NCI-H345 treated with DMSO at 0.1 percent for 48 hours (cell line): ENCODE data around the gene C10orf53.

Source experiments
- DNase-seq: peaks from one replicate; lab custom pipeline; 2025; ENCODE audit not compliant: unreplicated experiment; lab: John Stamatoyannopoulos, UW

The C10orf53 gene, protein sequence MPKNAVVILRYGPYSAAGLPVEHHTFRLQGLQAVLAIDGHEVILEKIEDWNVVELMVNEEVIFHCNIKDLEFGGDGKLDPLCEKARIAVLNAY

DNA sequence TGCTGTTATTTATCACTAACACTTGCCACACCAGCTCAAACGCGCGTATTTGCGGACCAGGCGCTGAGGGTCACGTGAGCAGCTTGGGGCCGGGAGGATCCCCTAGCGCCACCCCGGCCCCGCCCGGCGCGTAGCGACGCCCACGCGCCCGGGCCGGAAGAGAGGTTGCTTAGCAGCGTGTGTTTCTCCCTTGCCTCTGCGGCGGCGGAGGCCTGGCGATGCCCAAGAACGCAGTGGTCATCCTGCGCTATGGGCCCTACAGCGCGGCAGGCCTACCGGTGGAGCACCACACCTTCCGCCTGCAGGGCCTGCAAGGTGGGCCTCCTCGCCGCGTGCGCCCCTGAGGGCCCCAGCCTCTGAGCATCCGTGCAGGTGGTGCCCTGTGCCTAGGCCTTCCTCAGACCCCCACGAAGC is at the start of gene C10orf53:
Gene C10orf53, plus strand, starts transcription at position 172 of the 414 bp plus-strand sequence. Its CDS starts 47 bp downstream, at position 219.
- DNase-seq, result peak; percentile 41

DNA sequence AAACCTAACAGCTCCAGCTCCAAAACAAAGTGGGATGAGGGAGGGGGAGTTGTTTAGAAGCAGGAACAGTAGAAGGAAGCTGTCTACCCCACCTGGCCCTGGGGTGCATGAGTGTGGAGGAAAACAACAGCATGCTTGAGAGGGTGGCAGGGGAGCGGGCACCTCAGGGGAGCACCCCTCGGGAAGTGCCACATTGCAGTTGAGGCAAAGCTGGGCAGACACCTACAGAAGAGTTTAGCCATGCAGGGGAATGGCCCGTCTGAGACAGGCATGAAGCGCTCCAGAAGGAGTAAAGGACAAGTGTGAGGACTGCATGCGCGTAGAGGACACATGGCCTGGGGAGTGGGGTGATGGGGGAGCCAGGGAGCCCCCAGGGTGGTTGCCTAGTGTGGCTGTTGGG is 47.5 kb upstream of the C10orf53 start:
- no peak for DNase-seq

DNA sequence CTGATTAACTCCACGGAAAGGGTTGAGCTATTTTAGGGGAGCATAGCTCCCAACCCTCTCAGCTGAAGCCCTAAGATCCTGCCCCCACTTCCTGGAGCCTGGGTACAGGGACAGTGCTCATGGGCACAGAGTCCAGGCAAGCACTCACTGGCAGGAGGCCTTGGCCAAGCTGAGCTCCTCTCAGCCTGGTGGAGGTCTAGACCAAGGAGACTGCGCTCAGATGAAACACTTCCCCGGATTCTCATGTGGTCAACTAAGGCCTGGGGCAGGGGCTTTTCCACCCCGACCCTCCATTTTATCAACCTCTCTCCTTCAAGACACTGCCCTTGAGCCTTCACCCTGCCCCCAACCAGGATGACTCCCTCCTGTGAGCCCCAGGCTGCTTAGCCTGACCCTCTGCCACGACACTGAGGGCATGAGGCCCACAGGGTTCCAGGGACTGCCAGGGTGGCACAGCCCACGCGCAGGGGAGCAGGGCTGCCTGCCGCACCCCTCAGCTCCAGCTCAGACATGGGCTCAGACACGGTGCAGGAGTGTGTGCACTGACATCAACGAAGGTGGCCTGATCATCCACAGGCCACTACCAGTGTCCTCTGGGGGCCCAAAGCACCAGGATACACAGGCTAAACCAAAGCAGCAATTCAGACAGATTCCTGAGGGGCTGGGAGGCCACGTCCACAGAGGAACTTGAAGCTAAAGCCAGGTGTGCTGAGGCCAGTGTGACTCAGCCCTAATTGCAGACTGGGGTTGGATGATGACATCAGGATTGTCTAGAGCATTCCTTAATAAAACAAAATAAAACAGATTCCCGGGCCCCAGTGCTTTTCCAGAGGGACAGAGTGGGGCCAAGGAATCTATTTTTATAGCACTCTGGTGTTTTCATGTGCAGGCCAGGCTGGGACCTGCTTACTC is 46.8 kb upstream of the C10orf53 start:
- DNase-seq, result no peak

GRCh38 chr10:49633327-49634068 is 46.0 kb upstream of the C10orf53 start:
- no peak for DNase-seq

DNA sequence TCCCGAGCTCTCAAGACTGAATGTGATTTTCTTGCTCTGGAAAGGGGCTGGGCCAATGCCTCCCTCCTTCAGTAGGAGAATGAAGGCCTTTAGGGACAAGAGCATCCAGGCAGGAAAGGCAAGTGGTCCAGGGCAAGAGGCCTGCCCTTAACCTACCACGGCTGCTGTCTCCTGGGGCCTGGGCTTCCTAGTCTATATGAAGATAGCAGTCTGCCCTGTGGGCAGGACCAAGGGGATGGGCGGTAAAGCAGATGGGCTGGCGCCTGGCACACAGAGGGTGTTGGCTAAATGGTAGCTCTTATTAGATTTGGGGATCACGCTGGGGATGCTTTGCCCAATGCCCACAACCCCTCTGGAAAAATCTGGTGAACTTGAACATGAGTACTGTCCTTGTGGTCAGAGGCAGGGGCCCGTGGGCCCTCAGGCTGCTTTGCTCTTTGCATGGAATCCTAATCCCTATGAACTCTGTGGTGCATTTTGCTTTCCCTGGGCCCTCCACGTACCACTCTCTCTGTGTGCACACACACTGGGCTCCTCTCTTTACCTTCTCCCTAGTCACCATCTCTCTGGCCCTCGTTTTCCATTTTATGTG is 45.3 kb upstream of the C10orf53 start:
- no peak for DNase-seq

- DNase-seq, result no peak
Observed at GRCh38 chr10:49642311-49642710, 37.1 kb upstream of the C10orf53 start.

DNA sequence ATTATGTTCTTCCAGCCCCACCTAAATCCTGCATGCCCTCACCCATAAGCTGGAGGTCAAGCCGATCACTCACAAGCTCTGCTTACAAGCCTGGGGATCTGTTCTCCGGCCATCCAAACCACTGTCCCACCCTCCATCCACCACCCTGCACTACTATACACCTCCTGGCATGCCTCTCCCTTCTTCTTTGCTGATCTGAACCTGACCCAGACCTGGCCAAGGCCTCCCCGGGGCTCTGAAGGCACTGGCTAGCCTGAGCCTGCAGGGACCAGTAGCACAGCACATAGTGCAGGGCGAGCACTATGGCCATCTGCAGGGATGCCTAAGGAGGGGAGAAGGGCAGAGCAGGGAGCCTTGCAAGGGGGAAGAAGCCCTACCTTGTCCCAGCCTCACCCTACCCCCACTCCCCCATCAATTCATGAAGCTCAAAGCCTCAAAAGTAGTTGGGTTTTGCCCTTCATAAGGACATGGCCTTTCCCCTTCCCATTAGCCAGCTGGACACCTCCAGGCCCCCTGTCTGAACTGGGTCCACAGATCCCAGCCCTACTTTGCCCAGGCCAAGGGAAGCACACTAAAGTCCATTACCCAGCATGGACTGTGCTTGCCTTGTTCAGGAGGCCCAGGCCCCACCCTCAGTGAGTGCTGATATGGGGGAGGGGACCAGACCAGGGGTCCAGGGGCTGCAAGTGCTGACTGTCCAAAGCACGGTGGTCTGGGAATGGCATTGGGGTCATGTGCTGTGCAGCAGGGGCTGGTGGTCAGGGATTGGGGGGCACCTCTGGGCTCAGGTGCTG is 36.0 kb upstream of the C10orf53 start:
- DNase-seq, result no peak

DNA sequence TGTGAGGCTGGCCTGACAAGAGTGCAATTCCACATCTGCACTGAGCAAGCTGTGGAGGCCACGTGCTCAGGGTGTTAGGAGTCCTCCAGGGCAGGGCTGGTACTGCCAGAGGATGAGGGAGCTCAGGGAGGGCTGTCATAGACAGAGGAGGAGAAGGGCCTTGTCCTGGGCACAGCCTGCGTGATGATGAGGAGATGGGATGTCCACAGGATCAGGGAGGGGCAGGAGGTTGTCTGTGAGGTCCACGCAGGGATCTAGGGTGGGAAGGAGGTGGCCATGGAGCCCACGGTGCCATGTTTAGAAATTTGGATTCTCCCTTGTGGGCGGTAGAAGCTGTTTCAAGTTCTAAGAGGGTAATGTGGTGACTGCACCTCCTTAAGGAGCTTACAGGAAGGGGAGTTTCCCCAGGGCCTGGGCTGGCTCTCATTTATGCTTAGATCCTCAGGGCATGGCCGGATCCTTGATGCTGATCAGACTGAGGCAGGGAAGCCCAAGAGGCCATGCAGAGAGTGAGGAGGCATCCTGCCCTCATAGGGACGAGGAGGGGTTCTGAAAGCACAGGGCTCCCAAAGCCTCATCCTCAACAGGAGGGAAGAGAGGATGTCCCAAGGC is 35.3 kb upstream of the C10orf53 start:
- DNase-seq, result no peak

- no peak for DNase-seq
Observed at GRCh38 chr10:49645417-49645816, 34.0 kb upstream of the C10orf53 start.

- DNase-seq, result no peak
Observed at GRCh38 chr10:49645871-49646870, 33.3 kb upstream of the C10orf53 start.

- no peak for DNase-seq
Observed at GRCh38 chr10:49647554-49647953, 31.9 kb upstream of the C10orf53 start.

DNA sequence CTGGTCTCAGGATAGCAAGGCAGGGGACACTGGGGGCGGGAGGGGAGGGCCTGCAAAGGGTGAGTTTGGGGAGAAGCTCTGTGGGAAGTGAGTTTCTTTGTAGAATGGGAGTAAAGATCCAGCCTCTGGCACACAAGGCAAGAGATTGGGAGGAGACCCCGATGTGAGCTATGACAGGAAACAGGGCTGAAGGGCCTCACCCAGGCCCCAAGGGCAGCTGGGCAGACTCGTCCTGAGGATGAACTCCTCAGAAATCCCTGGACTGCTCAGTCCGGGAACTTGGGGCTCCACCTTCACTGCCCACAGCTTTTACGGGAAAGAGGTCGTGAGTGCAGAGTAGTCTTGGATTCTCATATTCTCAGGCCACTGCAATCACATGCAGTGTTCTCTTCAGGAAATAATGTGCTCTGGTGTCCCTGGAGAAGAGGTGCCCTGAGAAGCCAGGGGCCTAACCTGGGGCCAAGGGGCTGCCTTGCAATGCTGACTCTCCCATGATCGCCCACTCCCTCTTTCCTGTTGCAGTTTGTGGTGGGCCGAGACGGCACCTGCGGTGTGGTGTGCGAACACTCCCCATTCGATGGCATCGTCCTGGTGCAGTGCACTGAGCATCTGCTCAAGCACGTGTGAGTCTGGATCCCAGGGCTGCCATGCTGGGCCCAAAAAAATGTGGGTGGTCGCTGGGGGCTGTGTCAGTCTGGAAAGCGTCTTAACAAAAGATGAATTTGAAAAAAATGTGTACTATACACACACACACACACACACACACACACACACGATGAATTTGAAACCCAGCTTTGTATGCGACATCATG is 31.3 kb upstream of the C10orf53 start:
- no peak for DNase-seq

DNA sequence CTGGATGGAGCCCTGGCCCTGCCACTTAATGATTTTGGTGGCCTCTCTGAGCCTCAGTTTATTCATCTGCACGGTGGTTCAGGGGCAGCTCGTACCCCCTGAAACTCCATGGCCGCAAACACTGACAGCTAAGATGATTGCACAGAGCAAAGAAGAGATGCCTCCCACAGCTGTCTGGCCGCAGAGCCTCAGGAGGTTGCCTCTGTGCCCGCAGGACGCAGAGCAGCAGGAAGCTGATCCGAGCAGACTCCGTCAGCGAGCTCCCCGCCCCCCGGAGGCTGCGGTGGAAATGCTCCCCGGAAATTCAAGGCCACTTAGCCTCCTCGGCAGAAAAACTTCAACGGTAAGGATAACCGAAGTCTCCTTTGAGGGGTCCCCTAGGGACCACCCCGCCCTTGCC is 30.2 kb upstream of the C10orf53 start:
- no peak for DNase-seq

GRCh38 chr10:49649936-49650723 is 29.3 kb upstream of the C10orf53 start:
- no peak for DNase-seq

GRCh38 chr10:49650724-49651034 is 28.8 kb upstream of the C10orf53 start:
- DNase-seq, result no peak

GRCh38 chr10:49651039-49651835 is 28.2 kb upstream of the C10orf53 start:
- DNase-seq, result no peak

- no peak for DNase-seq
Observed at GRCh38 chr10:49651917-49652316, 27.5 kb upstream of the C10orf53 start.
